CD4-positive, alpha-beta T cell (primary cell): Measurements from ENCODE around the gene TMEM63C. TPM values are rescaled to one million over a fixed set of nuclear protein-coding genes. Genes with fewer than 3 reads are reported as not detected.

Experiments
- ATAC-seq: fragments of 200-7000 bp; cut with Tn5 transposase; one replicate; pipeline ENCODE4 v1.10.0; 2022; ENCODE audit warnings: mild to moderate bottlenecking; ENCODE audit not compliant: poor library complexity
- CTCF ChIA-PET: fragments of 350-600 bp; sonication (Branson Sonifier 250); formaldehyde crosslinking; loops from one replicate; lab custom pipeline; 2021; ENCODE audit warnings: antibody characterized with exemption, inconsistent platforms; lab: Charles Lee
- POLR2A ChIA-PET: fragments of 350-600 bp; sonication (Branson Sonifier 250); formaldehyde crosslinking; loops from one replicate; lab custom pipeline; 2021; ENCODE audit warnings: antibody characterized with exemption, inconsistent platforms; lab: Charles Lee
- DNase-seq, 14 experiments: peaks; one replicate each; pipeline ENCODE4 v3.0.0-alpha.2; 2013 to 2020; ENCODE audit warnings: mixed read lengths in 2 of 14
- H3K27ac ChIP-seq, 2 donors: one replicate each; pipeline versions ENCODE4 v1.5.1 to v1.7.0; 2013; ENCODE audit warnings: low read length in 2 of 2, low read depth in 1 of 2, mild to moderate bottlenecking in 1 of 2
- H3K27me3 ChIP-seq, 2 experiments: 1 replicate in 1 of 2; 2 replicates in 1 of 2; pipeline versions ENCODE4 v1.6.1 to v1.7.0; 2013; ENCODE audit warnings: low read length in 2 of 2, control low read depth in 1 of 2, mild to moderate bottlenecking in 1 of 2, moderate library complexity in 1 of 2; ENCODE audit not compliant: insufficient read depth in 2 of 2, control insufficient read depth in 1 of 2
- H3K36me3 ChIP-seq: one replicate; pipeline ENCODE4 v1.6.1; 2013; ENCODE audit warnings: low read length, control low read depth; ENCODE audit not compliant: insufficient read depth
- H3K4me1 ChIP-seq: one replicate; pipeline ENCODE4 v1.6.1; 2013; ENCODE audit warnings: low read length, control low read depth; ENCODE audit not compliant: insufficient read depth
- H3K4me3 ChIP-seq: one replicate; pipeline ENCODE4 v1.5.1; 2013; ENCODE audit warnings: mild to moderate bottlenecking, low read length, moderate library complexity
- H3K9me3 ChIP-seq, 2 experiments: 1 replicate in 1 of 2; 2 replicates in 1 of 2; pipeline versions ENCODE4 v1.6.1 to v1.7.0; 2013; ENCODE audit warnings: low read length in 2 of 2, mild to moderate bottlenecking in 2 of 2, control low read depth in 1 of 2, moderate library complexity in 1 of 2; ENCODE audit not compliant: control insufficient read depth in 1 of 2, insufficient read depth in 1 of 2
- H3K27ac Mint-ChIP-seq: one replicate; pipeline ENCODE4 v1.8.0; 2020; ENCODE audit warnings: mixed read lengths
- H3K27me3 Mint-ChIP-seq: one replicate; pipeline ENCODE4 v1.8.0; 2021; ENCODE audit warnings: mixed read lengths
- H3K36me3 Mint-ChIP-seq: one replicate; pipeline ENCODE4 v1.8.0; 2021; ENCODE audit warnings: low read depth, mixed read lengths
- H3K4me1 Mint-ChIP-seq: one replicate; pipeline ENCODE4 v1.8.0; 2021; ENCODE audit warnings: low read depth, mixed read lengths
- H3K4me3 Mint-ChIP-seq: one replicate; pipeline ENCODE4 v1.8.0; 2020; ENCODE audit warnings: mild to moderate bottlenecking, mixed read lengths
- H3K9me3 Mint-ChIP-seq: one replicate; pipeline ENCODE4 v1.8.0; 2020; ENCODE audit warnings: mixed read lengths
- CTCF ChIP-seq: fragments of 200-600 bp; IDR thresholded peaks from one replicate; pipeline ENCODE4 v1.8.0; 2022; ENCODE audit warnings: antibody characterized with exemption, mild to moderate bottlenecking
- intact Hi-C, 2 experiments: fragments of 100-400 bp; cut with DNase I in 1 of 2; cut with micrococcal nuclease in 1 of 2; formaldehyde crosslinking; loops; one replicate each; pipeline versions ENCODE4 v1.15.1 to v1.9.0; 2023 to 2025; cut with DNase I, micrococcal nuclease
- total RNA-seq, 174 experiments: library from RNA in 2 of 174; stranded (reverse) in 2 of 174; gene quantifications; one replicate each; pipeline ENCODE4 v1.2.3 and lab custom pipeline; 2021 to 2026

TMEM63C gene
- total RNA-seq, 2 experiments from 2014 or later: 0.58 to 0.89 TPM

GRCh38 chr14:77189479-77189878 lies 7.9 kb downstream of the TMEM63C start:
- CTCF ChIA-PET: no interaction called here

GRCh38 chr14:77190977-77191376 lies 9.4 kb downstream of the TMEM63C start:
- Mint-ChIP-seq H3K4me3 (no peak overlapping the region), H3K27ac (no peak overlapping the region), H3K9me3 (no peaks in the 10 kb centered on the region), H3K27me3 (peaks cover 29% of the 10 kb centered on the region), H3K36me3 (no peaks in the 10 kb centered on the region), H3K4me1 (no peaks in the 10 kb centered on the region)
- H3K9me3 ChIP-seq: peaks cover 0 to 9% of the 10 kb centered on the region in 2 experiments
- no peak for TF ChIP-seq CTCF
- ChIA-PET CTCF (no interaction called here), POLR2A (no interaction called here)
- peaks cover 2 to 4% of the 10 kb centered on the region in 2 experiments for H3K27me3 ChIP-seq
- H3K36me3 ChIP-seq: no peaks in the 10 kb centered on the region
- H3K4me3 ChIP-seq: no peak overlapping the region
- no peak for DNase-seq
- intact Hi-C loops: no loop called here
- H3K27ac ChIP-seq: no peak overlapping the region
- no peak for ATAC-seq
- H3K4me1 ChIP-seq: no peaks in the 10 kb centered on the region

More at GRCh38 chr14:77189479-77189878, 7.9 kb downstream of the TMEM63C start:
- DNase-seq (no peak), ATAC-seq (no peak)
- intact Hi-C loops: no loop called here
- Mint-ChIP-seq H3K4me1 (no peaks in the 10 kb centered on the region), H3K27me3 (peaks cover 38% of the 10 kb centered on the region), H3K9me3 (no peaks in the 10 kb centered on the region), H3K27ac (no peak overlapping the region), H3K4me3 (no peak overlapping the region), H3K36me3 (no peaks in the 10 kb centered on the region)
- Histone ChIP-seq H3K27ac (no peak overlapping the region), H3K36me3 (no peaks in the 10 kb centered on the region), H3K27me3 (peaks cover 2 to 4% of the 10 kb centered on the region in 2 experiments), H3K4me3 (no peak overlapping the region), H3K9me3 (peaks cover 0 to 5% of the 10 kb centered on the region in 2 experiments), H3K4me1 (no peaks in the 10 kb centered on the region)
- no peak for TF ChIP-seq CTCF
- POLR2A ChIA-PET: no interaction called here

- ChIA-PET CTCF (no interaction called here), POLR2A (no interaction called here)
- H3K27me3 Mint-ChIP-seq: peaks cover 25% of the 10 kb centered on the region
- H3K36me3 ChIP-seq: no peaks in the 10 kb centered on the region
- ATAC-seq (no peak), DNase-seq (no peak)
- intact Hi-C loops: no loop called here
- no peaks in the 10 kb centered on the region for H3K4me1 Mint-ChIP-seq
- peaks cover 0 to 4% of the 10 kb centered on the region in 2 experiments for H3K9me3 ChIP-seq
- no peak overlapping the region for H3K27ac Mint-ChIP-seq
- H3K4me3 ChIP-seq: no peak overlapping the region
- peaks cover 2 to 4% of the 10 kb centered on the region in 2 experiments for H3K27me3 ChIP-seq
- TF ChIP-seq CTCF: no peak
- no peaks in the 10 kb centered on the region for H3K36me3 Mint-ChIP-seq
- H3K4me1 ChIP-seq: no peaks in the 10 kb centered on the region
- H3K9me3 Mint-ChIP-seq: no peaks in the 10 kb centered on the region
- H3K27ac ChIP-seq: no peak overlapping the region
- no peak overlapping the region for H3K4me3 Mint-ChIP-seq
Observed at GRCh38 chr14:77194706-77195105, 13.1 kb downstream of the TMEM63C start.
